Measurements from ENCODE around the gene ADIPOR2. TPM values are rescaled to one million over a fixed set of nuclear protein-coding genes. Genes with fewer than 3 reads are reported as not detected.
"Not testable (repeated sequence)": the region's sequence is repeated elsewhere in the genome, so short reads cannot be mapped to it uniquely, and the experiment has no call there.

ADIPOR2 gene
- total RNA-seq, 4 donors from 2014 or later, result 40.3 to 47.9 (median 43.4) TPM

DNA sequence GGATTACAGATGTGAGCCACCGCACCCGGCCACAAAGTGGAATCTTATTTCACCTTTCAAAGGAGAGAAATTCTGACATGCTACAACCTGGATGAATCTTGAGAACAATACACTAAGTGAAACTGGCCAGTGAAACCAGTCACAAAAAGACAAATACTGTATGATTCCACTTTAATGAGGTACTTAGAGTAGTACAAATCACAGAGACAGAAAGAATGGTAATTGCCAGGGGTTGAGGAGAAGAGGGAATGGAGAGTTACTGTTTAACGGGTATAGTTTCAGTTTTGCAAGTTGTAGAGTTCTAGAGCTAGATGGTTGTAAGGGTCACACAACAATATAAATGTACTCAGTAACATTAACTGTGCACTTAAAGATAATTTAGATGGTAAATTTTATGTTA, 33.4 kb downstream of the ADIPOR2 start:
- TF ChIP-seq, protein P1, sequence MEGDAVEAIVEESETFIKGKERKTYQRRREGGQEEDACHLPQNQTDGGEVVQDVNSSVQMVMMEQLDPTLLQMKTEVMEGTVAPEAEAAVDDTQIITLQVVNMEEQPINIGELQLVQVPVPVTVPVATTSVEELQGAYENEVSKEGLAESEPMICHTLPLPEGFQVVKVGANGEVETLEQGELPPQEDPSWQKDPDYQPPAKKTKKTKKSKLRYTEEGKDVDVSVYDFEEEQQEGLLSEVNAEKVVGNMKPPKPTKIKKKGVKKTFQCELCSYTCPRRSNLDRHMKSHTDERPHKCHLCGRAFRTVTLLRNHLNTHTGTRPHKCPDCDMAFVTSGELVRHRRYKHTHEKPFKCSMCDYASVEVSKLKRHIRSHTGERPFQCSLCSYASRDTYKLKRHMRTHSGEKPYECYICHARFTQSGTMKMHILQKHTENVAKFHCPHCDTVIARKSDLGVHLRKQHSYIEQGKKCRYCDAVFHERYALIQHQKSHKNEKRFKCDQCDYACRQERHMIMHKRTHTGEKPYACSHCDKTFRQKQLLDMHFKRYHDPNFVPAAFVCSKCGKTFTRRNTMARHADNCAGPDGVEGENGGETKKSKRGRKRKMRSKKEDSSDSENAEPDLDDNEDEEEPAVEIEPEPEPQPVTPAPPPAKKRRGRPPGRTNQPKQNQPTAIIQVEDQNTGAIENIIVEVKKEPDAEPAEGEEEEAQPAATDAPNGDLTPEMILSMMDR (IDR thresholded peaks at IDR 0.05), result no peak
- TF ChIP-seq EP300 (IDR thresholded peaks at IDR 0.05), result no peak
- no peak for TF ChIP-seq POLR2A (IDR thresholded peaks at IDR 0.05)
- TF ChIP-seq POLR2AphosphoS5 (IDR thresholded peaks at IDR 0.05), result no peak
- H3K27me3 ChIP-seq, result no peaks in the 10 kb centered on the region
- H3K4me3 ChIP-seq, result no peak overlapping the region
- H3K36me3 ChIP-seq, result no peaks in the 10 kb centered on the region
- no peak overlapping the region for H3K27ac ChIP-seq
- WGBS, result 96% methylated on average over 3 of the region's 3 CpGs
- H3K9me3 ChIP-seq, result no peaks in the 10 kb centered on the region
- H3K4me1 ChIP-seq, result peaks cover 9% of the 10 kb centered on the region
- no peak for DNase-seq (ENCODE audit: low spot score in 2 of 2)

DNA sequence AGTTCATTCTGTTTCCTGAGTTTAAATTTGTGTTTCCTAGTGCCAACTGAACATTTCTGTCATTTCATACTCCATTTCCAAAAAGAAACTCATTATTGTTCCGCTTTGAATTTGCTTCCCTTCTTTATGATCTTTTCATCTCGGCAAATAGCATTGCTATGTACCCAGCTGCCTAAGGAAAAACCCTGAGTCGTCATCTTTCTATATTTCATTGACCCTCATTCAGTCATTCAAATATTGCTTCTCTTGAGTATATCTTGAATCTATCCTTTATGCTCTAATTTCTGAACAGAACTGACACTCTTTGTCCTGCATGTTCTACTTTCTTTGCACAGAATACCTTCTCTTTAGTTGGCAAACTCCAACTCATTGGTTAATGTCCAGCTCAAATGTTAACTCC, 35.9 kb downstream of the ADIPOR2 start:
- 87% methylated on average over 3 of the region's 3 CpGs for WGBS
- TF ChIP-seq, protein P1 (IDR thresholded peaks at IDR 0.05), result no peak
- TF ChIP-seq EP300 (IDR thresholded peaks at IDR 0.05) (no peak), POLR2AphosphoS5 (IDR thresholded peaks at IDR 0.05) (no peak), POLR2A (IDR thresholded peaks at IDR 0.05) (no peak)
- Histone ChIP-seq H3K4me1 (no peaks in the 10 kb centered on the region), H3K27me3 (no peaks in the 10 kb centered on the region), H3K4me3 (no peak overlapping the region), H3K27ac (no peak overlapping the region), H3K9me3 (no peaks in the 10 kb centered on the region), H3K36me3 (no peaks in the 10 kb centered on the region)
- DNase-seq (ENCODE audit: low spot score in 2 of 2), result no peak

- no peak overlapping the region for H3K27ac ChIP-seq
- no peaks in the 10 kb centered on the region for H3K4me1 ChIP-seq
- H3K4me3 ChIP-seq, result no peak overlapping the region
- 0% methylated on average over 1 of the region's 1 CpG for WGBS
- DNase-seq (ENCODE audit: low spot score in 2 of 2), result no peak
- no peaks in the 10 kb centered on the region for H3K9me3 ChIP-seq
- H3K36me3 ChIP-seq, result no peaks in the 10 kb centered on the region
- TF ChIP-seq, protein P1 (IDR thresholded peaks at IDR 0.05), result no peak
- TF ChIP-seq POLR2AphosphoS5 (IDR thresholded peaks at IDR 0.05) (no peak), EP300 (IDR thresholded peaks at IDR 0.05) (no peak), POLR2A (IDR thresholded peaks at IDR 0.05) (no peak)
- no peaks in the 10 kb centered on the region for H3K27me3 ChIP-seq
These were observed 38.0 kb downstream of the ADIPOR2 start for GRCh38 chr12:1728824-1729223.

GRCh38 chr12:1731019-1731687, 40.3 kb downstream of the ADIPOR2 start:
- DNase-seq (ENCODE audit: low spot score in 2 of 2), result no peak
- TF ChIP-seq, protein P1 (IDR thresholded peaks at IDR 0.05), result no peak
- TF ChIP-seq POLR2AphosphoS5 (IDR thresholded peaks at IDR 0.05) (no peak), EP300 (IDR thresholded peaks at IDR 0.05) (no peak), POLR2A (IDR thresholded peaks at IDR 0.05) (no peak)
- no peaks in the 10 kb centered on the region for H3K9me3 ChIP-seq
- H3K36me3 ChIP-seq, result no peaks in the 10 kb centered on the region
- 96% methylated on average over 11 of the region's 11 CpGs for WGBS
- H3K4me3 ChIP-seq, result no peak overlapping the region
- no peaks in the 10 kb centered on the region for H3K27me3 ChIP-seq
- H3K4me1 ChIP-seq, result no peaks in the 10 kb centered on the region
- no peak overlapping the region for H3K27ac ChIP-seq

- not testable (repeated sequence) for H3K27ac ChIP-seq; H3K36me3 ChIP-seq; H3K9me3 ChIP-seq; DNase-seq (ENCODE audit: low spot score in 2 of 2); H3K4me3 ChIP-seq; H3K27me3 ChIP-seq; H3K4me1 ChIP-seq
- WGBS, result 95% methylated on average over 10 of the region's 10 CpGs
These were observed 40.8 kb downstream of the ADIPOR2 start for GRCh38 chr12:1731688-1732078.

GRCh38 chr12:1732914-1733313, 42.0 kb downstream of the ADIPOR2 start:
- Histone ChIP-seq H3K4me3 (no peak overlapping the region), H3K4me1 (peaks cover 6% of the 10 kb centered on the region), H3K27ac (no peak overlapping the region), H3K9me3 (no peaks in the 10 kb centered on the region), H3K36me3 (no peaks in the 10 kb centered on the region), H3K27me3 (no peaks in the 10 kb centered on the region)
- no peak for TF ChIP-seq POLR2A (IDR thresholded peaks at IDR 0.05)
- TF ChIP-seq, protein P1 (IDR thresholded peaks at IDR 0.05), result no peak
- no peak for TF ChIP-seq EP300 (IDR thresholded peaks at IDR 0.05)
- TF ChIP-seq POLR2AphosphoS5 (IDR thresholded peaks at IDR 0.05), result no peak
- 79% methylated on average over 1 of the region's 1 CpG for WGBS
- DNase-seq (ENCODE audit: low spot score in 2 of 2), result no peak

- H3K27me3 ChIP-seq; H3K36me3 ChIP-seq; DNase-seq (ENCODE audit: low spot score in 2 of 2); H3K9me3 ChIP-seq; H3K4me3 ChIP-seq; H3K27ac ChIP-seq: not testable (repeated sequence)
- peaks cover 12% of the 10 kb centered on the region for H3K4me1 ChIP-seq
- 99% methylated on average over 5 of the region's 5 CpGs for WGBS
These were observed 42.8 kb downstream of the ADIPOR2 start for GRCh38 chr12:1733712-1734111.
